HG02759 (cell line): Measurements from ENCODE around the gene PALLD.
"Not testable (repeated sequence)": the region's sequence is repeated elsewhere in the genome, so short reads cannot be mapped to it uniquely, and the experiment has no call there.

Experiments used
- ATAC-seq: cut with Tn5 transposase; IDR thresholded peaks from one replicate; pipeline ENCODE4 v1.9.1; 2021; ENCODE audit warnings: mild to moderate bottlenecking, moderate library complexity; ENCODE audit not compliant: unreplicated experiment

PALLD gene

DNA sequence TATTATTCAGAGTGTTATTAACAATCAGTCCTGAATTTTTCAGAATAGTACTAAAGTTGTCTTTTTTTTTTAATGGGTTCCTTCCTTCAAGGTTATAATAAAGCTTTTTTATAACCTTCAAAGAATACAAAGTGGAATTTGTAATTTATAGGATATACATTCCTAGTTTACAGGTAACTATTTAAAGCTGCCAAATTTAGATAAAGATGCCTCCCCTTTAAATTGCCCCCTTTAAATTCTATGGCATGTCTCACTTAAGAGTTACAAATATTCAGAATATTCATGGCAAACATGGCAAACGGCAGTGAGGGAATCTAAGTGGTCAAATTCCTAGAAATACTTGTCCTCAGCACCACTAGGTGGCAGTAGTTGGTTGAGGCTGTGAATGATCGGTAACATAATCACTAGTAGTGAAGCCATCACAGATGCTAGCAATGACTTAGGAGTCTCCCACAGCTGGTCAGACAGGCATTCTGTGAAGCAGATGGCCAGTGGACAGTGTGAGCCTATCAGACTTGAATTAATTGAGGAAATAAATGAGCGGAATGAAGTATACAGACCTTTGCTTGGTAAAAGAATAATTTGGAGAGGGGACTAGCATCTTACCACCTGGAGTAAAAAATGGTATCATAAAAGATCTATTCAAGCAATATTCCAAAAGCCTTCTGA, 426.8 kb downstream of the PALLD start:
- peak; percentile 82 for ATAC-seq

DNA sequence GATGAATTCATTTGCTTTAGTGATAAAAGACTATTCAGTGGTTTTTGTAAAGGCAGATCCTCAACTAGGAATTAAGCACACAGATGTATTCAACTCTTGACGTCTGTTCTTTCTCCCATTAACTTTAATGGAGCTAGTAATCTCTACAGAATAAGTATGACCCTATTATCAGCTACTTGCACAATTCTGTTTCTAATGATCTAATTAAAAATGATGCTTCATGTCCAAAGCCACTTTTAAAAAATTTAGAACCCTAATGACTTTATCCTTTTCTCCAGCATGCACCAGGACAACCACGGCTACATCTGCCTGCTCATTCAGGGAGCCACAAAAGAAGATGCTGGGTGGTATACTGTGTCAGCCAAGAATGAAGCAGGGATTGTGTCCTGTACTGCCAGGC, 427.8 kb downstream of the PALLD start:
- ATAC-seq: no peak

DNA sequence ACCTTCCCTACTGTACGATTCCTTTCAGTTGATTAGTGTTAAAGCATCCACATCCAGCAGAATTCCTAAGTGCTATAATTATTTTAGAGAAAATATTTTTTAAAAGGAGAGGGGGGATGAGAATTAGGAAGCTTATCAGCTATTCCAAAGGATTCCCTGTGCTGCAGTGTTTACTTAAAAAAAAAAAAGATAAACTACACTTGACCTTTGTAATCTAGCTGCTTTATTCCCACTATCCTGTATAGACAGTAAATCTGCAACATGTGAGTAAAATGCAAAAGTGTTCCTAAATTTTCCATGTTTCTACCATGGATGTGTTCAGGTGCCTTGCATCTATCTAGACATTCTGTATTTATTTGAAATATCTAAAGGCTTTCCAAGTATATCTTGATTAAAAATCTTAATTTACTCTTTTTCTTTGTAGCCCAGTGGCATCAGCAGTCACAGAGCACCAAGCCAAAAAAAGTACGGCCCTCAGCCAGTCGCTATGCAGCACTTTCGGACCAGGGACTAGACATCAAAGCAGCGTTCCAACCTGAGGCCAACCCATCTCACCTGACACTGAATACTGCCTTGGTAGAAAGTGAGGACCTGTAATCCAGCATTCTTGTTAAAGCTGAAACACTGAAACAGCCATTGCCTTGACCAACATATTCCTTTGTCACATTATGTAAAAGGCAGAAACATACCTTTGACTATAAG, 429.1 kb downstream of the PALLD start:
- ATAC-seq: no peak

DNA sequence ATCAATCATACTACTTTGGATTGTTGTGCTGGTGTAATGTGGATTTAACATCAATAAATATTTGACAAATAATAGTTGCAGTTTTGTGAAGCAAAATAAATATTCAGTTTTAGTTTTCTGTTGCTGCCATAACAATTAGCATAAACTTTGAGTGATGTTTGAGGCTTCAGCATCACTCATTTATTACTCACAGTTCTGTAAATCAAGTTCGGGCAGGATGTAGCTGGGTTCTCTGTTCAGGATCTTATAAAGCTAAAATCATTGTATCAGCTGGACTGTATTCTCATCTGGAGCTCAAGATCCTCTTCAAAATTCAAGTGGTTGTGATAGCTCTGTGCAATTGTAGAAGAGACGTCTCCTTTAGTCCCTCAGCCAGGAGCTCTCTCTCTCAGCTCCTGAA, 431.5 kb downstream of the PALLD start:
- ATAC-seq: no peak

DNA sequence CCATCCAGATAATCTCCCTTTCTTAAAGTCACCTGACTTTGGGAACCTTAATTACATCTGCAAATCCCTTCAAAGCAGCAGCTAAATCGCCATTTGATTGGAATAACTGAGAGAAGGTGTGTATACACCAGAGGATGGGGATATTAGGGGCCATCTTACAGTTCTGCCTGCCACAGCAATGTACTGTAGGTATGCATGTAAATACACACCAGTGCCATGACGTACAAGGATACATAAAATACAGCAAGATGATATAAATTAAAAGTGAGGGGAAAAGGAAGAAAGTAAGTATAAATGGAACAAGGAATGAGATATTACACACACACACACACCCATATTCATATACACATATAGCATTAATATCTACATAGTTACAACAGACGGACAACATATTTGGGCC, 432.0 kb downstream of the PALLD start:
- no peak for ATAC-seq

DNA sequence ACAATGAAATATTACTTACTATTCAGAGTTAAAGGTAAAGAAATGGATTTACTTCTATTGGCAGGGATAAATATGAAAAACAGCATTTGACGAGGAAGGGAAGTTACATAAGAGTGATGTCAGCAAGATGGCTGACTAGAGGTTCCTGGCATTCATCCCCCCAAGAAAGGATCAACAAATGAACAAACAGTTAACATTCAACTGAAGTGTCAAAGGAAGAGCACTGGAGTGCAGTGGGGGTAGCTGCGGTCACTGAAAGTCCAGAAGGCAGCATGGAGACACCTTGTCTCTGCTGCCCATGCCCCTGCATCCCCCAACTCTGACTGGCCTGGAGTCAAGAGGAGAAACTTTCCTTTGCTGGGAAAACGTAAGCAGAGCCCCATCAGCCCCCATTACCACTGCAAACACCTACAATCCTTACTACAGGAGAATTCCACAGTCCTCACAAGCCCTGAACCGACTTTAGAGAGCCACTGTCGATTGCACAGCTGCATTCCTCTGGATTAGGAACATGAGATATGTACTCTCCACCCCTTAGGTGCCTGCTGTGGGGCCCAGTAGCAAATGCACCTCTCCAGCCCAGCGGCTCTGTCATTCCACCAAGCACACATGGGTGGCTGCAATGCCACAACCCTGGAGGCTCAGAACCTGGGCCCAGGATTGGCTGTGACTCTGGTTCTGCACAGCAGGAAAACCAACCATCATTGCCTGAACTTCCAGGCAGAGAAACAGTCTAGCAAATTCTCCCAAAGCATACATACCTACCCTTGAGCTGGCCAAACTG, 433.8 kb downstream of the PALLD start:
- no peak for ATAC-seq

- ATAC-seq: no peak
These were observed 434.4 kb downstream of the PALLD start for GRCh38 chr4:168931215-168931650.

DNA sequence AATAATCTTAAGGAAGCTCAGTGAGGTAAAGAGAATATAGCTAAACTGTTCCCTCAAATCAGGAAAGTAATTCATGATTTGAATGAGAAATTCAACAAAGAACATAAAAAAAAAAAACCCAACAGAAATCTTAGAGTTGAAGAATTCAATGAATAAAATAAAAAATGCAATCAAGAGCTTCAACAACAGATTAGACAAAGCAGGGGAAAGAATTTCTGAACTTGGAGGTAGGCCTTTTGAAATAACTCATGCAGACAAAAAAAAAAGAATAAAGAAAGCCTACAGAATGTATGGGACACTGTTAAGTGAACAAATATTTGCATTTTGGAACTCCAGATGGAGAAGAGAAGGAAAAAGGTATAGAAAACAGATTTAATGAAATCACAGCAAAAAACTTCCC, 435.3 kb downstream of the PALLD start:
- ATAC-seq: no peak

- no peak for ATAC-seq
These were observed 436.6 kb downstream of the PALLD start for GRCh38 chr4:168933423-168933822.

- not testable (repeated sequence) for ATAC-seq
These were observed 440.6 kb downstream of the PALLD start for GRCh38 chr4:168937473-168937872.

DNA sequence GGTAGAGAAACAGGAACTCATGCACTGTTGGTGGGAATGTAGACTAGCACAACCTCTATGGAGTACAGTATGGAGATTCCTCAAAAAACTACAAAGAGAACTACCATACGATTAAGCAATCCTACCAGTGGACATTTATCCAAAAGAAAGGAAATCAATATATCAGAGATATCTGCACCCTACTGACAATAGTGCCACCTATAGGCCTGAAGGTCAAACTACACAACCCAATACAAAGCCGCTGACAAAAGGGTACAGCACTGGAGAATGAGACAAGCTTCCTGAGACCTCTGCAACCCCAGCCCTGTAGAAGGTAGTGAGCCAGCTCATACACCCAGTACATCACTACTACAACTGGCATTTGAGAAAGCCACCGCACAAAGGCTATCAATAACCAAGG, 446.1 kb downstream of the PALLD start:
- no peak for ATAC-seq

DNA sequence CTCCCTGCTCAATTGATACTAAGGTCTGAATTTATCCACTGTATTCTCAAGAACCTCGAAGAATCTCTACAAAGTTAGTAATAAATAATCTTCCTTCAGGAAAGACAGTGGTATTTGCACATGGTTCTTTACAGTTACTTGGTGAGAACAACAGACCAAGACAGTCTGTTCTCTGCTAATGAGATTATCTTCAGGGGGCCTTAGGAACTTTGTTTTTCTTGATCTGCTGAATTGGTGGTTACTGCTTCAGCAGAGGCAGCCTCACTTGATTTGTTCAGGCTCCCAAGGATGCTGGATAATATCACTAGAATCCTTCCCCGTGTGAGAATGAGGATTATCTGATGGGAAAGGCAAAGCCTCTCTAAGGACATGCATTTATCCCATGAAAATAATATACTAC, 448.4 kb downstream of the PALLD start:
- no peak for ATAC-seq

DNA sequence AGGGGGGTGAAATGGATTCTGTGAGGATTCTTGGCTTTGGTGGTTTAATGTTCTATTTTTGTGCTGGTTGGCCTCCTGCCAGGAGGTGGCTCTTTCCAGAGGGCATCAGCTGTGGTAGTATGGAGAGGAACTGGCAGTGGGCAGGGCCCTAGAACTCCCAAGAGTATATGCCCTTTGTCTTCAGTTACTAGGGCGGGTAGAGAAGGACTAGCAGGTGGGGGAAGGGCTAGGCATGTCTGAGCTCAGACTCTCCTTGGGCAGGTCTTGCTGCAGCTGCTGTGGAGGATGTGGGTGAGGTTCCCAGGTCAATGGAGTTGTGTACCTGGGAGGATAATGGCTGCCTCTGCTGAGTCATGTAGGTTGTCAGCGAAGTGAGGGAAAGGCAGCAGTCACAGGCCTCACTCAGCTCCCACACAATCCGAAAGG, 456.0 kb downstream of the PALLD start:
- ATAC-seq: not testable (repeated sequence)

GRCh38 chr4:168955674-168956073, 458.8 kb downstream of the PALLD start:
- no peak for ATAC-seq

GRCh38 chr4:168960716-168961115, 463.9 kb downstream of the PALLD start:
- no peak for ATAC-seq

DNA sequence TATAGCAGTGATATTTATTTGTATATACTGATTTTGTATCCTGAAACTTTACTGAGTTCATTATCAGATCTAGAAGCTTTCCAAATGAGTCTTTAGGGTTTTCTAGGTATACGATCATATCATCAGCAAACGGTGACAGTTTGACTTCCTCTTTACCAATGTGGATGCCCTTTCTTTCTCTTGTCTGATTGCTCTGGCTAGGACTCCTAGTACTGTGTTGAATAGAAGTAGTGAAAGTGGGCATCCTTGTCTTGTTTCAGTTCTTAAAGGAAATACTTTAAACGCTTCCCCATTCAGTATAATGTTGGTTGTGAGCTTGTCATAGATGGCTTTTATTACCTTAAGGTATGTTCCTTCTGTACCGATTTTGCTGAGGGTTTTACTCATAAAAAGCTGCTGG, 475.7 kb downstream of the PALLD start:
- no peak for ATAC-seq
